Measurements from ENCODE around the gene EPS8L1.

- TF ChIP-seq CTCF (IDR thresholded peaks at IDR 0.05) (no peak), POLR2A (IDR thresholded peaks at IDR 0.05) (no peak)
These were observed 39.0 kb downstream of the EPS8L1 start for GRCh38 chr19:55114566-55115145.

Data from body of pancreas (tissue), 4 donors.